GM21737 (cell line): ENCODE measurements around the gene NHS.

Experiments
- ATAC-seq: cut with Tn5 transposase; IDR thresholded peaks from one replicate; pipeline ENCODE4 v1.9.1; 2021; ENCODE audit warnings: mild to moderate bottlenecking, moderate library complexity; ENCODE audit not compliant: unreplicated experiment

The NHS gene

DNA sequence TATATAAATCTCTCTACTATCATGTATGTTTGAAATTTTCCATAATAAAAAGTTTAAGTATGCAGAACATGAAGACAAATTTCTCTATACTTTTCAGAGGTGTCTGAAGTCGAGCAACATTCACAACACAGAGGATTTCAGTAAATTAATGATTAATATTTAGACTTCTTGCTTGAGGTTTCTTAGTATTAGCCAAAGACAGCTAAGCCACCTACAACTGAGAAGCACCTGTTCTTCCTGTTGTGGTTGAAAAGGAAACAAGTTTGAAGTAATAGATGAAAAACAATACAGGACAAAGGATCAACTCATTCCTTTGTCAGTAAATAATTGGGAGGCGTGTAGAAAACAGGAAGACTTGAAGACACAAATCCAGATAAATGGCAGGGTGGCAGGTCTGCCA lies 383.4 kb downstream of the NHS start:
- peak; percentile 83 for ATAC-seq

DNA sequence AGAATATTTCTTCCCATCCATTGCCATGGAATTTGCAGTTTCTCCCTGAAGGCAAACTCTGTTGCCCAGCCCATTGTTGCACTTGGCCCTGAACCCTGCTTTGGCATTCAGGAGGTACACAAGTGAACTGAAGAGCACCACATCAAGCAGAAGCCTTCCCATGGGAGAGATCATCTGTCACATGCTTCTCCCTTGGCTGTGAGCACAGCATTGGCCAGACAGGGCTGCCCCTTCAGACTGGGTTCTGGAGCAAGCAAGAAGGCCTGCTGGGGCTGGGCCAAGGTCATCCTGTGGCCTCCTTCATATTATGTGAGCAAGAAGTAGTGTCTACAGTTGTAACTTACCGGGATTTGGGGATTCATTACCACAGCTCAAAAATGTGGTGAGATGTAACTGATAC lies 385.0 kb downstream of the NHS start:
- ATAC-seq, result no peak

DNA sequence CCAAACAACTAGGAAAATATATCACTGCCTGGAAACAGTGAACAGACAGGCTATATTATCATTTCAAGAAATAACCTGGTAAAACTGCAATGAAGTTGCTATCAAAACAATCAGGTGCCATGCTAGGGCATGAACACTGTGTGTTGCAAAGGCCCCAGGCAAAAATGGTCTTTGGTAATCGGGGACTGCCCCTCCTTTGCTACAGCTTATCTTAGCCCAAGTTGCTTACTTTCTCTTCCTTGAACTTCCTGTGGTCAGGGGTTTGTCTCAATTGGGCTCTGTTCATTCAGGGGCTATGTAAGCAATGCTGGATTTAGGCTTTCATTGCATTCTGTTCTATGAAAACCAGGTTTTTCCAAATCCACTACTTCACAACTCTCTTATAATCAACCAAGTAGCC lies 392.7 kb downstream of the NHS start:
- no peak for ATAC-seq

DNA sequence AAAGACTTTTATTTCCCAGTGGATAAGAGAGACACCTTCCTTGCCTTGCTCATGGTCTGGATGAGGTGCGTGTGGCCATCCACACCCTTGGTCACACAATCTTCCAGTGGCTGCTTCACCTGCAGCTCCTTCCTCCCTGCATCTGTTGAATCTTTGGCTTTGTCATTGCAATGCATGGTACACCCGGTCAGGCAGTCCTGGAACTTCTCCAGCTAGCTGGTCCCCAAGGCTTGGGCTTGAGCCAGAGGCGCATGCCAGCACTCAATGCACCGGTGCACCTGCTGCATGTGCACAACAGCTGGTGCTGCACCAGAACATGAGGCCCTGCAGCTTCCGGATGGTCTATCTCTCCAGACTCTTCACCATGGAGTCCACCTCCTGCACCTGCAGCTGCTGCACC lies 394.0 kb downstream of the NHS start:
- no peak for ATAC-seq

DNA sequence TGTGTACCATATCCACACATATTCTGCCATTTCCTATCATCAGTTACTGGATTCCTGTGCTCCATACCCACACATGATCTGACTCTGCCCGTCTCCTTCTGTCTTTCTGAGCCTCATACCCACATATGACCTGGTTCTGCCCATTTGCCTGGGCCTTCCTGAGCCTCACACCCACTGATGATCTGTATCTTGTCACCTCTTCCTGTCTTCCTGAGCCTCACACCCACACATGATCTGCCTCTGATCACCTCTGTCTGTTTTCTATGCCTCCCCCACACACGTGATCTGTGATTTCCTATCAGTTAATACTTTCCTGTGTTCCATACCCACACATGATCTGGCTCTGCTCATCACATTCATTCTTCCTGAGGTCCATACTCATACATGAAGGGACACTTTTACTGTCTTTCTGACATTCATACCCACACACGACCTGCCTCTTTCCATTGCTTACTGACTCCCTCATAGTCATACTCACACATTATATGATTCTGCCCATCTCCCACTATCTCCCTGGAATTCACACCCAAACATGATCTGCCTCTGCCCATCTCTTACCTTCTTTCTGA lies 394.8 kb downstream of the NHS start:
- ATAC-seq, result no peak

DNA sequence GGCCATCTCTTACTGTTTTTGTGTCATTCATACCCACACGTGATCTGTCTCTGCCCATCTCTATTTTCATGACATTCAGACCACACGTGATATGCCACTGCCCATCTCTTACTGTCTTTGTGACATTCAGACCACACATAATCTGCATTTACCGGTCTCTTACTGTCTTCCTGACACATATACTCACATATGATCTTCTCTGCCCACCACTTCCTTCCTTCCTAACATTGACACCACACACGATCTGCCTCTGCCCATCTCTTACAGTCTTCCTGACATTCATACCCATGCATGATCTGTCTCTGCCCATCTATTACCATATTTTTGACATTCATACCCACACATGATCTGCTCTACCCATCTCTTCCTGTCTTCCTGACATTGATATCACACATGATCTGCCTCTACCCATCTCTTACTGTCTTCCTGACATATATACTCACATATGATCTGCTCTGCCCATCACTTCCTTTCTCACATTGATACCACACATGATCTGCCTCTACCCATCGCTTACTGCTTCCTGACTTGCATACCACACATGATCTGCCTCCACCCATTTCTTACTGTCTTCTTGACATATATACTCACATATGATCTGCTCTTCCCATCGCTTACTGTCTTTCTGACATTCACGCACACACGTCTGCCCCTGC lies 398.3 kb downstream of the NHS start:
- ATAC-seq, result no peak

DNA sequence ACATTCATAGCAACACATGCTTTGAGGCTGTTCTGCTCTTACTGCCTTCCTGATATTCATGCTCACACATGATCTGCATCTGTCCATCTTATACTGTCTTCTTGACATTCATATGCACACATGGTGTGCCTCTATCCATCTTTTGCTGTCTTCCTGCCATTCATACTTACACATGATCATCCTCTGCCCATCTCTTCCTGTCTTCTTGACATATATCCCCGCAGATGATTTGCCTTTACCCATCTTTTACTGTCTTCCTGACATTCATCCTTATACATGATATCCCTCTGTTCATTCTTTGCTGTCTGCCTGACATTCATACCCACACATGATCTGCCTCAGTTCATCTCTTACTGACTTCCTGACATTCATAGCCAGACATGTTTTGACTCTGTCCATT lies 399.1 kb downstream of the NHS start:
- no peak for ATAC-seq

DNA sequence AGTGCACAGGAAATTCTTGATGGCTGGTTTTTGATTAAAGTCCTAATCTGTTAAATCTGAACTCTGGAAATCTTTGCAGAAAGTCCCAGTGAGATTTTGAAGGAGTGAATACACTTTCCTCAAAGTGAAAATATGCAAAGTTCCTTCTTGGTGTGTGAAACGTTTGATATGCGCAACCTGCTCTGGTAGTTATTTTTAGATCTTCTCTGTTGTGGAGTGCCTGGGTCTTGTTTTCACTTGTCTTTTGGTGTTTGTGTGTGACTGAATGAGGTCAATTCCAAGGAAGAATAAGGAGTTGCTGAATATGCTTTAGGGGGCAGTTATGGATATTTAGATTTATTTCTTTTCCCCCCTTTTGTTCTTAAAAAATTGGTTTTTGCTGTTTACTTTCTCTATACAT lies 404.0 kb downstream of the NHS start:
- no peak for ATAC-seq

DNA sequence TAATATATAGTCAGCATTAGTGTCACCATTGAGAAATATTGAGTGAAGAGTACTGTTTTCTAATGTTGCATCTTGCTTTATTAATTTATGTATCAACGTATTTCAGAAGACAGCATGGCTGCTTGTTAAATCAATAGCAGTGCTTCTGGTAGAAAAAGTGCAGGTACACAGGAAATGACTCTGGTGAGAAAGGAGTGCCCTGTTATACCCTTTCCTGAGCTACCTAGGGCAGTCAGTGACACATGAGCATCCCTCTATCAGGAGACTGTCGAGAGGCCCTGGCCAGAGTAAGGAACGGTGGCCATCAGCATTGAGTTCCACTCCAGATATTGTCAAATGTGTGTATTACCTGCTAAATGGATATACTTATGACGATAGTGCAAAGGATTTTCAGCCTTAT lies 404.4 kb downstream of the NHS start:
- no peak for ATAC-seq
